K562 (cell line): ENCODE results near the gene PID1. TPM values are rescaled to one million over a fixed set of nuclear protein-coding genes. Genes with fewer than 3 reads are reported as not detected.

Experiments
- ATAC-seq: fragments of 200-7000 bp; cut with Tn5 transposase; 3 replicates; pipeline ENCODE4 v1.9.1; 2020; ENCODE audit warnings: moderate library complexity
- BruUV-seq: library from RNA; stranded (reverse); fragments of 400-500 nt; replicated peaks from 2 replicates; lab custom pipeline; 2021; lab: Mats Ljungman, UMichigan
- CTCF ChIA-PET: fragments of 300-600 bp; formaldehyde crosslinking; extraction: SDS; loops from one replicate; lab custom pipeline; 2021; ENCODE audit warnings: low intra/inter-chr PET ratio; lab: Yijun Ruan, JAX
- POLR2A ChIA-PET: fragments of 300-600, 350-650 bp; sonication (Branson Sonifier 250); formaldehyde crosslinking; extraction: SDS; loops from one replicate; lab custom pipeline; 2021; ENCODE audit warnings: antibody characterized with exemption, inconsistent platforms; lab: Yijun Ruan, JAX
- DNase-seq, 4 experiments: peaks; one replicate each; pipeline versions ENCODE4 v3.0.0 to v3.0.0-alpha.2; 2011 to 2018; ENCODE audit warnings: low spot score in 3 of 4, mixed read lengths in 3 of 4; ENCODE audit errors: extremely low read depth in 1 of 4
- FAIRE-seq: peaks from 2 replicates; lab custom pipeline; 2011; peaks lifted over from hg19 to GRCh38; lab: Jason Lieb, UNC
- H2AFZ ChIP-seq: 2 replicates; pipeline ENCODE4 v1.6.0; 2011; ENCODE audit warnings: low read depth, low read length, control low read depth, inconsistent platforms
- H3K27ac ChIP-seq: fragments of 200-600 bp; 3 replicates; pipeline ENCODE4 v1.8.0; 2011; ENCODE audit warnings: low read depth, mild to moderate bottlenecking, control low read depth, inconsistent platforms, low read length, moderate library complexity, mixed read lengths; ENCODE audit errors: extremely low read depth
- H3K27me3 ChIP-seq, 2 experiments: fragments of 300-600 bp in 1 of 2; 2 replicates in 1 of 2; 3 replicates in 1 of 2; pipeline versions ENCODE4 v1.6.0 to v1.8.0; 2011; ENCODE audit warnings: inconsistent platforms in 2 of 2, low read length in 2 of 2, mild to moderate bottlenecking in 1 of 2, mixed read lengths in 1 of 2, moderate library complexity in 1 of 2; ENCODE audit not compliant: control insufficient read depth in 2 of 2, insufficient read depth in 2 of 2
- H3K36me3 ChIP-seq: fragments of 300-600 bp; 3 replicates; pipeline ENCODE4 v1.8.0; 2011; ENCODE audit warnings: mild to moderate bottlenecking, low read length, inconsistent platforms; ENCODE audit not compliant: control insufficient read depth, insufficient read depth
- H3K4me1 ChIP-seq, 2 experiments: fragments of 200-600 bp in 1 of 2; replicated peaks in 1 of 2; 2 replicates in 1 of 2; 3 replicates in 1 of 2; pipeline versions ENCODE4 v1.5.1 to v1.8.0; 2011; ENCODE audit warnings: inconsistent platforms in 2 of 2, low read length in 2 of 2, mild to moderate bottlenecking in 1 of 2, mixed read lengths in 1 of 2, moderate library complexity in 1 of 2; ENCODE audit not compliant: control insufficient read depth in 2 of 2, insufficient read depth in 2 of 2
- H3K4me2 ChIP-seq: 2 replicates; pipeline ENCODE4 v1.6.1; 2011; ENCODE audit warnings: low read length, control low read depth, inconsistent platforms, mixed read lengths; ENCODE audit not compliant: insufficient read depth
- H3K4me3 ChIP-seq: fragments of 200-600 bp; sonication (generic), shearing (Covaris generic); 2 replicates; pipeline ENCODE4 v1.5.1; 2016; ENCODE audit warnings: control low read depth, inconsistent platforms
- H3K79me2 ChIP-seq: fragments of 200-600 bp; 3 replicates; pipeline ENCODE4 v1.8.0; 2011; ENCODE audit warnings: low read length, inconsistent platforms; ENCODE audit not compliant: control insufficient read depth, insufficient read depth
- H3K9ac ChIP-seq, 2 experiments: 2 replicates each; pipeline versions ENCODE4 v1.6.0 to v1.6.1; 2011; ENCODE audit warnings: low read depth in 2 of 2, low read length in 2 of 2, control low read depth in 1 of 2, inconsistent platforms in 1 of 2, mild to moderate bottlenecking in 1 of 2, mixed read lengths in 1 of 2; ENCODE audit not compliant: insufficient read depth in 1 of 2
- H3K9me1 ChIP-seq: one replicate; pipeline ENCODE4 v1.6.0; 2011; ENCODE audit warnings: inconsistent platforms, mild to moderate bottlenecking, low read length, moderate library complexity; ENCODE audit not compliant: control insufficient read depth, insufficient read depth
- H3K9me3 ChIP-seq: replicated peaks from 2 replicates; pipeline ENCODE4 v1.5.1; 2011; ENCODE audit warnings: low read depth, low read length, inconsistent platforms; ENCODE audit not compliant: control insufficient read depth, insufficient read depth
- H4K20me1 ChIP-seq: replicated peaks from 2 replicates; pipeline ENCODE4 v1.6.1; 2011; ENCODE audit warnings: low read length, inconsistent platforms, mixed read lengths; ENCODE audit not compliant: control insufficient read depth, insufficient read depth
- CREBBP ChIP-seq: IDR thresholded peaks from one replicate; pipeline ENCODE4 v1.6.1; 2012; ENCODE audit warnings: low read depth, mild to moderate bottlenecking, control low read depth, inconsistent platforms, low read length
- HSF4 ChIP-seq: fragments of 250-450 bp; sonication (Bioruptor Pico); IDR thresholded peaks from 2 replicates; pipeline ENCODE4 v2.1.2; 2022; ENCODE audit warnings: mild to moderate bottlenecking, moderate library complexity, borderline replicate concordance
- KDM4B ChIP-seq, 2 experiments: fragments of 450-650 bp in 1 of 2; sonication (generic) in 1 of 2; IDR thresholded peaks; 2 replicates each; pipeline ENCODE4 v1.6.1; 2016 to 2017; ENCODE audit warnings: borderline replicate concordance in 2 of 2, antibody characterized with exemption in 1 of 2, low read depth in 1 of 2, mild to moderate bottlenecking in 1 of 2
- MAFG ChIP-seq: fragments of 450-650 bp; conservative IDR thresholded peaks from 2 replicates; pipeline ENCODE4 v1.6.1; 2016; ENCODE audit warnings: missing genetic modification characterization, missing compliant biosample characterization
- SMARCB1 ChIP-seq: IDR thresholded peaks from 2 replicates; pipeline ENCODE4 v1.6.1; 2011; ENCODE audit warnings: improper control_type of control experiment, low read depth; ENCODE audit not compliant: insufficient read length
- ZNF134 ChIP-seq: fragments of 250-450 bp; sonication (Bioruptor Pico); conservative IDR thresholded peaks from 2 replicates; pipeline ENCODE4 v1.4.0; 2020
- WGBS: fragments of 100-300 bp; shearing (Covaris generic); methylation state at CpG from one replicate; pipeline ENCODE4 v1.1.6; 2016; ENCODE audit warnings: low coverage, mixed read lengths; ENCODE audit not compliant: insufficient coverage; ENCODE audit errors: missing lambda C conversion rate; 5-methylcytosine and 5-hydroxymethylcytosine counted together
- in situ Hi-C: fragments of 300-500 bp; cut with MboI; formaldehyde crosslinking; loops from 4 replicates; pipeline ENCODE4 v1.15.0; 2018; ENCODE audit warnings: inconsistent platforms, mixed read lengths
- intact Hi-C: fragments of 100-400 bp; cut with micrococcal nuclease; formaldehyde crosslinking; loops from 2 replicates; pipeline ENCODE4 v1.14.2; 2022
- polyA plus RNA-seq, 8 experiments: library from polyadenylated mRNA; depleted of rRNA in 4 of 8; stranded (reverse) in 5 of 8; unstranded in 3 of 8; fragments of >200 nt; fragmentation: Nextera tagmentation in 2 of 8; fragmentation: Illumina TruSeq in 1 of 8; extraction: Ambion mirVana in 2 of 8; extraction: Trizol in 1 of 8; gene quantifications; 2 replicates each; pipeline versions ENCODE4 v1.2.1 to v1.2.3, GENCODE V29; 2011 to 2014; ENCODE audit warnings: inconsistent platforms in 1 of 8, missing spikeins in 1 of 8
- total RNA-seq, 7 experiments: library from RNA; depleted of rRNA in 6 of 7; stranded (reverse); fragments of >200 nt in 6 of 7; fragmentation: Illumina TruSeq in 2 of 7; extraction: Trizol in 2 of 7; gene quantifications; 2 replicates each; pipeline versions ENCODE4 v1.2.1 to v1.2.3, GENCODE V29; 2011 to 2021; ENCODE audit warnings: low replicate concordance in 1 of 7
- TF ChIP-seq, protein P1 (sequence below): sonication (generic); IDR thresholded peaks from 2 replicates; pipeline ENCODE4 v1.6.1; 2016
- TF ChIP-seq, protein P2 (sequence below): fragments of 450-650 bp; IDR thresholded peaks from 2 replicates; pipeline ENCODE4 v1.6.1; 2018; ENCODE audit warnings: mild to moderate bottlenecking, low read depth; ENCODE audit not compliant: partially characterized antibody
- TF ChIP-seq, protein P3 (sequence below): fragments of 450-650 bp; IDR thresholded peaks from 2 replicates; pipeline ENCODE4 v1.6.1; 2016; ENCODE audit warnings: mild to moderate bottlenecking, moderate library complexity

PID1 gene
- total and polyA plus RNA-seq, 9 of the 15 experiments (the other 6 are each of a cell fraction or from before 2014, with no cell fraction given) = not detected

DNA sequence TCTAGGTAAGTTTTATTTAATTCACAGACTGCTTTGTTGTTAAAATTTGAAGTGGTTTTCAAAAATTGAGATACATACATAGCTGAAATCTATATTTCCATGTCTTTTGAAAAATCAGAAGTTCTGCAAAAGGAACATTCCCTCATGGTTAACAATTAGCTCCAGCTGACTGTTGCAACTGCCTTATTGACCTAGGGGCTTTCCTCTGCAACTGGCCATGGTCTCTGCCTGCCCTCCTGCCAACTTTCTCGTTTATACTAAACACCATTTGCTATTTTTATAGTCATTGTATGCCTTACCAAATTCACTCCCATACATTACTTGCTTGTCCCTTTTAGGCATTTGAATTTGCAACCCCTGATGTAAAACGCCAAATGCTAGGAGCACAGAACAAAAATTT is 107.2 kb downstream of the PID1 start:
- DNase-seq (no peak), FAIRE-seq (no peak), ATAC-seq (no peak)
- no peaks in the 10 kb centered on the region for H3K4me1 ChIP-seq
- POLR2A ChIA-PET = no interaction called here
- H3K4me3 ChIP-seq = no peak overlapping the region
- H3K9me1 ChIP-seq = no peaks in the 10 kb centered on the region
- no peaks in the 10 kb centered on the region for H3K79me2 ChIP-seq
- no TSS peak for BruUV-seq
- CTCF ChIA-PET = no interaction called here
- intact Hi-C loops (no loop called here), in situ Hi-C loops (no loop called here)
- no peak overlapping the region for H2AFZ ChIP-seq
- H3K9ac ChIP-seq = no peak overlapping the region
- no peaks in the 10 kb centered on the region for H3K36me3 ChIP-seq
- 7% methylated on average over 2 of the region's 2 CpGs for WGBS
- no peaks in the 10 kb centered on the region for H3K27me3 ChIP-seq
- no peak overlapping the region for H3K4me2 ChIP-seq
- H4K20me1 ChIP-seq = no peaks in the 10 kb centered on the region
- no peak overlapping the region for H3K27ac ChIP-seq
- no peaks in the 10 kb centered on the region for H3K9me3 ChIP-seq
- TF ChIP-seq ZNF134 = no peak
- no peak for TF ChIP-seq SMARCB1
- TF ChIP-seq MAFG (tag) = no peak
- no peak for TF ChIP-seq HSF4 (CRISPR knock-in tag)
- TF ChIP-seq KDM4B (IDR thresholded peaks at IDR 0.05; ENCODE audit: borderline replicate concordance in 2 of 2, low read depth in 1 of 2) = no peak
- TF ChIP-seq, protein P1, sequence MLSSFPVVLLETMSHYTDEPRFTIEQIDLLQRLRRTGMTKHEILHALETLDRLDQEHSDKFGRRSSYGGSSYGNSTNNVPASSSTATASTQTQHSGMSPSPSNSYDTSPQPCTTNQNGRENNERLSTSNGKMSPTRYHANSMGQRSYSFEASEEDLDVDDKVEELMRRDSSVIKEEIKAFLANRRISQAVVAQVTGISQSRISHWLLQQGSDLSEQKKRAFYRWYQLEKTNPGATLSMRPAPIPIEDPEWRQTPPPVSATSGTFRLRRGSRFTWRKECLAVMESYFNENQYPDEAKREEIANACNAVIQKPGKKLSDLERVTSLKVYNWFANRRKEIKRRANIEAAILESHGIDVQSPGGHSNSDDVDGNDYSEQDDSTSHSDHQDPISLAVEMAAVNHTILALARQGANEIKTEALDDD = no peak
- TF ChIP-seq, protein P2, sequence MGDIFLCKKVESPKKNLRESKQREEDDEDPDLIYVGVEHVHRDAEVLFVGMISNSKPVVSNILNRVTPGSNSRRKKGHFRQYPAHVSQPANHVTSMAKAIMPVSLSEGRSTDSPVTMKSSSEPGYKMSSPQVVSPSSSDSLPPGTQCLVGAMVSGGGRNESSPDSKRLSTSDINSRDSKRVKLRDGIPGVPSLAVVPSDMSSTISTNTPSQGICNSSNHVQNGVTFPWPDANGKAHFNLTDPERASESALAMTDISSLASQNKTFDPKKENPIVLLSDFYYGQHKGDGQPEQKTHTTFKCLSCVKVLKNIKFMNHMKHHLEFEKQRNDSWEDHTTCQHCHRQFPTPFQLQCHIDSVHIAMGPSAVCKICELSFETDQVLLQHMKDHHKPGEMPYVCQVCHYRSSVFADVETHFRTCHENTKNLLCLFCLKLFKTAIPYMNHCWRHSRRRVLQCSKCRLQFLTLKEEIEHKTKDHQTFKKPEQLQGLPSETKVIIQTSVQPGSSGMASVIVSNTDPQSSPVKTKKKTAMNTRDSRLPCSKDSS = no peak
- TF ChIP-seq, protein P3, sequence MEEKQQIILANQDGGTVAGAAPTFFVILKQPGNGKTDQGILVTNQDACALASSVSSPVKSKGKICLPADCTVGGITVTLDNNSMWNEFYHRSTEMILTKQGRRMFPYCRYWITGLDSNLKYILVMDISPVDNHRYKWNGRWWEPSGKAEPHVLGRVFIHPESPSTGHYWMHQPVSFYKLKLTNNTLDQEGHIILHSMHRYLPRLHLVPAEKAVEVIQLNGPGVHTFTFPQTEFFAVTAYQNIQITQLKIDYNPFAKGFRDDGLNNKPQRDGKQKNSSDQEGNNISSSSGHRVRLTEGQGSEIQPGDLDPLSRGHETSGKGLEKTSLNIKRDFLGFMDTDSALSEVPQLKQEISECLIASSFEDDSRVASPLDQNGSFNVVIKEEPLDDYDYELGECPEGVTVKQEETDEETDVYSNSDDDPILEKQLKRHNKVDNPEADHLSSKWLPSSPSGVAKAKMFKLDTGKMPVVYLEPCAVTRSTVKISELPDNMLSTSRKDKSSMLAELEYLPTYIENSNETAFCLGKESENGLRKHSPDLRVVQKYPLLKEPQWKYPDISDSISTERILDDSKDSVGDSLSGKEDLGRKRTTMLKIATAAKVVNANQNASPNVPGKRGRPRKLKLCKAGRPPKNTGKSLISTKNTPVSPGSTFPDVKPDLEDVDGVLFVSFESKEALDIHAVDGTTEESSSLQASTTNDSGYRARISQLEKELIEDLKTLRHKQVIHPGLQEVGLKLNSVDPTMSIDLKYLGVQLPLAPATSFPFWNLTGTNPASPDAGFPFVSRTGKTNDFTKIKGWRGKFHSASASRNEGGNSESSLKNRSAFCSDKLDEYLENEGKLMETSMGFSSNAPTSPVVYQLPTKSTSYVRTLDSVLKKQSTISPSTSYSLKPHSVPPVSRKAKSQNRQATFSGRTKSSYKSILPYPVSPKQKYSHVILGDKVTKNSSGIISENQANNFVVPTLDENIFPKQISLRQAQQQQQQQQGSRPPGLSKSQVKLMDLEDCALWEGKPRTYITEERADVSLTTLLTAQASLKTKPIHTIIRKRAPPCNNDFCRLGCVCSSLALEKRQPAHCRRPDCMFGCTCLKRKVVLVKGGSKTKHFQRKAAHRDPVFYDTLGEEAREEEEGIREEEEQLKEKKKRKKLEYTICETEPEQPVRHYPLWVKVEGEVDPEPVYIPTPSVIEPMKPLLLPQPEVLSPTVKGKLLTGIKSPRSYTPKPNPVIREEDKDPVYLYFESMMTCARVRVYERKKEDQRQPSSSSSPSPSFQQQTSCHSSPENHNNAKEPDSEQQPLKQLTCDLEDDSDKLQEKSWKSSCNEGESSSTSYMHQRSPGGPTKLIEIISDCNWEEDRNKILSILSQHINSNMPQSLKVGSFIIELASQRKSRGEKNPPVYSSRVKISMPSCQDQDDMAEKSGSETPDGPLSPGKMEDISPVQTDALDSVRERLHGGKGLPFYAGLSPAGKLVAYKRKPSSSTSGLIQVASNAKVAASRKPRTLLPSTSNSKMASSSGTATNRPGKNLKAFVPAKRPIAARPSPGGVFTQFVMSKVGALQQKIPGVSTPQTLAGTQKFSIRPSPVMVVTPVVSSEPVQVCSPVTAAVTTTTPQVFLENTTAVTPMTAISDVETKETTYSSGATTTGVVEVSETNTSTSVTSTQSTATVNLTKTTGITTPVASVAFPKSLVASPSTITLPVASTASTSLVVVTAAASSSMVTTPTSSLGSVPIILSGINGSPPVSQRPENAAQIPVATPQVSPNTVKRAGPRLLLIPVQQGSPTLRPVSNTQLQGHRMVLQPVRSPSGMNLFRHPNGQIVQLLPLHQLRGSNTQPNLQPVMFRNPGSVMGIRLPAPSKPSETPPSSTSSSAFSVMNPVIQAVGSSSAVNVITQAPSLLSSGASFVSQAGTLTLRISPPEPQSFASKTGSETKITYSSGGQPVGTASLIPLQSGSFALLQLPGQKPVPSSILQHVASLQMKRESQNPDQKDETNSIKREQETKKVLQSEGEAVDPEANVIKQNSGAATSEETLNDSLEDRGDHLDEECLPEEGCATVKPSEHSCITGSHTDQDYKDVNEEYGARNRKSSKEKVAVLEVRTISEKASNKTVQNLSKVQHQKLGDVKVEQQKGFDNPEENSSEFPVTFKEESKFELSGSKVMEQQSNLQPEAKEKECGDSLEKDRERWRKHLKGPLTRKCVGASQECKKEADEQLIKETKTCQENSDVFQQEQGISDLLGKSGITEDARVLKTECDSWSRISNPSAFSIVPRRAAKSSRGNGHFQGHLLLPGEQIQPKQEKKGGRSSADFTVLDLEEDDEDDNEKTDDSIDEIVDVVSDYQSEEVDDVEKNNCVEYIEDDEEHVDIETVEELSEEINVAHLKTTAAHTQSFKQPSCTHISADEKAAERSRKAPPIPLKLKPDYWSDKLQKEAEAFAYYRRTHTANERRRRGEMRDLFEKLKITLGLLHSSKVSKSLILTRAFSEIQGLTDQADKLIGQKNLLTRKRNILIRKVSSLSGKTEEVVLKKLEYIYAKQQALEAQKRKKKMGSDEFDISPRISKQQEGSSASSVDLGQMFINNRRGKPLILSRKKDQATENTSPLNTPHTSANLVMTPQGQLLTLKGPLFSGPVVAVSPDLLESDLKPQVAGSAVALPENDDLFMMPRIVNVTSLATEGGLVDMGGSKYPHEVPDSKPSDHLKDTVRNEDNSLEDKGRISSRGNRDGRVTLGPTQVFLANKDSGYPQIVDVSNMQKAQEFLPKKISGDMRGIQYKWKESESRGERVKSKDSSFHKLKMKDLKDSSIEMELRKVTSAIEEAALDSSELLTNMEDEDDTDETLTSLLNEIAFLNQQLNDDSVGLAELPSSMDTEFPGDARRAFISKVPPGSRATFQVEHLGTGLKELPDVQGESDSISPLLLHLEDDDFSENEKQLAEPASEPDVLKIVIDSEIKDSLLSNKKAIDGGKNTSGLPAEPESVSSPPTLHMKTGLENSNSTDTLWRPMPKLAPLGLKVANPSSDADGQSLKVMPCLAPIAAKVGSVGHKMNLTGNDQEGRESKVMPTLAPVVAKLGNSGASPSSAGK = no peak
- TF ChIP-seq CREBBP = no peak
